ENCODE measurements around the gene ARMC8.

GRCh38 chr3:138140940-138141339 is 46.2 kb upstream of the ARMC8 start:
- TF ChIP-seq ZNF565 (CRISPR knock-in tag; conservative IDR thresholded peaks at IDR 0.05; ENCODE audit: low read depth): no peak
- no peak for TF ChIP-seq ZFP30 (CRISPR knock-in tag; IDR thresholded peaks at IDR 0.05)
- TF ChIP-seq PATZ1 (CRISPR knock-in tag; IDR thresholded peaks at IDR 0.05; ENCODE audit: borderline replicate concordance): no peak
